ENCODE data around the gene PLEK. TPM values are rescaled to one million over a fixed set of nuclear protein-coding genes. Genes with fewer than 3 reads are reported as not detected.

PLEK gene
- total RNA-seq, 4 donors from 2014 or later, result 1.8 to 46.2 (median 3.4) TPM

- DNase-seq, result no peak
- Histone ChIP-seq H3K4me1 (peaks cover 0 to 6% (median 0%) of the 10 kb centered on the region in 4 donors), H3K9me3 (no peaks in the 10 kb centered on the region), H3K27me3 (no peaks in the 10 kb centered on the region), H3K27ac (peak overlapping the region in 1 of 4 donors; percentile 60), H3K4me3 (no peak overlapping the region), H3K36me3 (no peaks in the 10 kb centered on the region)
- TF ChIP-seq POLR2A (IDR thresholded peaks at IDR 0.05), result no peak
- no peak for TF ChIP-seq CTCF (IDR thresholded peaks at IDR 0.05)
Measured at GRCh38 chr2:68426848-68427579, 61.9 kb downstream of the PLEK start.

DNA sequence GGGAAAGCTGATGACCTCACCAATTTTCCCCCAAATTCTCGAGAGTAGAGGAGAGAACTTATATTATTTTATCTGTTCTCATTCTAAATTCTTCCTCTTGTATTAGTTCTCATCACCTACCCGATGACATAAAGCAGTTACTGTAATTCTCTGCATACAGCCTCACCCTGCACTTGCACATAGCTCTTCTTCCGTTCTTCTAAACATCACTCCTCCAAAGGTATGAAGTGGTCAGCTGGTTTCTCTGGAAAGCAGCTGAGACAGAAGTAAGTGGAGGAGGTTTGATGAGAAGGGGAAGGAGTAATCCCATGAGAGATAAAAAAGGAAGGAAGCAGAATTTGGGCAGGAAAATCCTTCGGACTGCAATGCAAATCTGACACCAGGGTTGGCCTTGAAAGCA lies 63.0 kb downstream of the PLEK start:
- DNase-seq, result no peak
- Histone ChIP-seq H3K4me3 (no peak overlapping the region), H3K36me3 (no peaks in the 10 kb centered on the region), H3K4me1 (peaks cover 0 to 6% (median 0%) of the 10 kb centered on the region in 4 donors), H3K9me3 (no peaks in the 10 kb centered on the region), H3K27me3 (no peaks in the 10 kb centered on the region), H3K27ac (no peak overlapping the region)
- TF ChIP-seq CTCF (IDR thresholded peaks at IDR 0.05), result no peak
- TF ChIP-seq POLR2A (IDR thresholded peaks at IDR 0.05), result no peak

- no peaks in the 10 kb centered on the region for H3K9me3 ChIP-seq
- no peak for DNase-seq
- no peak overlapping the region for H3K27ac ChIP-seq
- H3K4me3 ChIP-seq, result no peak overlapping the region
- TF ChIP-seq POLR2A (IDR thresholded peaks at IDR 0.05) (no peak), CTCF (IDR thresholded peaks at IDR 0.05) (no peak)
- H3K36me3 ChIP-seq, result no peaks in the 10 kb centered on the region
- H3K4me1 ChIP-seq, result peaks cover 0 to 6% (median 0%) of the 10 kb centered on the region in 4 donors
- no peaks in the 10 kb centered on the region for H3K27me3 ChIP-seq
Measured at GRCh38 chr2:68428746-68429145, 63.7 kb downstream of the PLEK start.

- Histone ChIP-seq H3K9me3 (no peaks in the 10 kb centered on the region), H3K27me3 (no peaks in the 10 kb centered on the region), H3K27ac (no peak overlapping the region), H3K36me3 (no peaks in the 10 kb centered on the region), H3K4me1 (peaks cover 0 to 6% (median 0%) of the 10 kb centered on the region in 4 donors), H3K4me3 (no peak overlapping the region)
- TF ChIP-seq POLR2A (IDR thresholded peaks at IDR 0.05) (no peak), CTCF (IDR thresholded peaks at IDR 0.05) (no peak)
- DNase-seq, result no peak
Measured at GRCh38 chr2:68429311-68429826, 64.3 kb downstream of the PLEK start.

DNA sequence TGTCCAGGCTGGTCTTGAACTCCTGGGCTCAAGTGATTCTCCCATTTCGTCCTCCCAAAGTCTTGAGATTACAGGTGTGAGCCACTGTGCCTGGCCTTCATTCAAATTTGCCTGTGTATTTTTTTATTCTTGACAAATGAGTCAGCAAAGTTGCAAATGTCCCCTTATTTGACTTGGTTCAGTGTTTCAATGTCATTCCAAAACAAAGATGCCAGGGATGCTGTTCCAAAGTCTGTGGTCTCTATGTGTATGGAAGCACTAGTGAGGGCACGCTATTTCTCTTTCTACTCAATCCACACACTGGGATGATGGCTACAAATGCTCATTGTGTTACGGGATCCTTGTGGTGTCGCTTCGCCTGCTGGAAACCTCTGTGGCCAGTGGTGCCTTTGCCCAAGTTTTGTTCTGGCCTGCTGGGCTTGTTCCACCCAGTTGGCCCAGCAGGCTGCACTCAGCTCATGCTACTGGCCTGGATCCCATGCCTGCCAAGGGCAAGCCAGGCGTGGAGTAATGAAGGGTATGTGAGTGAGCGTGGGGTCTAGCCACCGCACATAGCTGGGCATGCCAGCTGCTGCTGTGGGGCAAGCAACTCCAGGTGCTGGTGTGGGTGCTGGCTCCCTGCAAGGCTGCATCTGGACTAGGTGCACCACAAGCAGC lies 66.4 kb downstream of the PLEK start:
- no peaks in the 10 kb centered on the region for H3K9me3 ChIP-seq
- H3K27me3 ChIP-seq, result no peaks in the 10 kb centered on the region
- no peak for TF ChIP-seq POLR2A (IDR thresholded peaks at IDR 0.05)
- peaks cover 0 to 6% (median 0%) of the 10 kb centered on the region in 4 donors for H3K4me1 ChIP-seq
- H3K27ac ChIP-seq, result no peak overlapping the region
- DNase-seq, result peak in 1 of 3 donors; percentile 34
- no peaks in the 10 kb centered on the region for H3K36me3 ChIP-seq
- no peak overlapping the region for H3K4me3 ChIP-seq
